A549 treated with CpdA at 1 μM for 4 hours (cell line): ENCODE measurements around the gene C1RL. TPM values are rescaled to one million over a fixed set of nuclear protein-coding genes. Genes with fewer than 3 reads are reported as not detected.

Source experiments
- total RNA-seq: library from RNA; stranded (reverse); fragments of 200-300 nt; extraction: Qiagen RNA extraction; gene quantifications from 5 replicates; pipeline ENCODE4 v1.2.3, GENCODE V29; 2022; ENCODE audit warnings: low read depth

Gene C1RL
- total RNA-seq: 9.4 to 17.0 TPM (median 10.3 TPM) in 5 replicates

GRCh38 chr12:7108796-7109571, at the start of gene C1RL:
Gene C1RL, minus strand, starts transcription at chr12:7109214. Its CDS starts 34 bp downstream, at chr12:7109180.

DNA sequence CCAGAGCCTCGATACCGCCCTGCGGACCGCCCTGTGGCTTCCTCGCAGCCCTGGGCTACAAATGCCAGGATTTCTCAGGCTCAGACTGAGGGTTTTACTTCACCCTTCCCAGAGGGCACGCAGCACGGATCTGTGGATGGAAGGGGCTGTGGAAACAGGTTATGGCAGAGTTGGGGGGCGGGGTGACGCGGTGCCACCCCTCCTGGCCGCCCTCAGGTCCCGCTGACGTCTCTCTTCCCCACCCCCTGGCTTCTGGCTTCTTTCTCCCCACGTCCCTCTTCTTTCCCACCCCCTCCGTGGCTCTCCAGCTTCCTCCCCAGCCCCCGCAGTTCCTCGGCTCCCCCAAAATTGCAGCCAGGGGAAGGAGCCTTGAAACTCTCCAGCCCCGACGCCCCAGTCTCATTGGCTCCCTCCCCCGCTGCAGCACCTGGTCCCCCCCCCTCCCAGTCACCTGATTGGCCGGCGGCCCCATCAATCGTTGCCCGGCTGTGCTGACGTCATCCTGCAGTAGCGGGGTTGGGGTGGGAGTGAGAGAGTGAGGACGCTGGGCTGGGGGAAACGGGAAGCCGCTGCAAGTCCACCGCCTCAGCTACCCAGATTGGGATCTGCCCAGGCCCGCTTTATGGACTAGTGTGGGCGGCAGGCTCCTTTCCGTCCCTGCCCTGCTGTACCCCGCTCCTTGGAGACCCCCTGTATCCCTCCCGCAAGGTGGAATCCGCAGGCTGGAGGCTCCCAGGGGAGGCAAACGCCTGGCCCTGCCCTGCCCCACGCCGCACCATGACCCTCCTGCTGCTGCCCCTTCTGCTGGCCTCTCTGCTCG, 21.1 kb upstream of the C1RL start, which contains the start of gene CLSTN3:
Gene CLSTN3, plus strand, starts transcription at position 500 of the 820 bp plus-strand sequence. Its CDS starts 278 bp downstream, at position 778.

GRCh38 chr12:7128681-7129286, 19.8 kb upstream of the C1RL start, which contains the start of gene RBP5:
Gene RBP5, minus strand, starts transcription at chr12:7128889. Its CDS starts 114 bp downstream, at chr12:7128775.

DNA sequence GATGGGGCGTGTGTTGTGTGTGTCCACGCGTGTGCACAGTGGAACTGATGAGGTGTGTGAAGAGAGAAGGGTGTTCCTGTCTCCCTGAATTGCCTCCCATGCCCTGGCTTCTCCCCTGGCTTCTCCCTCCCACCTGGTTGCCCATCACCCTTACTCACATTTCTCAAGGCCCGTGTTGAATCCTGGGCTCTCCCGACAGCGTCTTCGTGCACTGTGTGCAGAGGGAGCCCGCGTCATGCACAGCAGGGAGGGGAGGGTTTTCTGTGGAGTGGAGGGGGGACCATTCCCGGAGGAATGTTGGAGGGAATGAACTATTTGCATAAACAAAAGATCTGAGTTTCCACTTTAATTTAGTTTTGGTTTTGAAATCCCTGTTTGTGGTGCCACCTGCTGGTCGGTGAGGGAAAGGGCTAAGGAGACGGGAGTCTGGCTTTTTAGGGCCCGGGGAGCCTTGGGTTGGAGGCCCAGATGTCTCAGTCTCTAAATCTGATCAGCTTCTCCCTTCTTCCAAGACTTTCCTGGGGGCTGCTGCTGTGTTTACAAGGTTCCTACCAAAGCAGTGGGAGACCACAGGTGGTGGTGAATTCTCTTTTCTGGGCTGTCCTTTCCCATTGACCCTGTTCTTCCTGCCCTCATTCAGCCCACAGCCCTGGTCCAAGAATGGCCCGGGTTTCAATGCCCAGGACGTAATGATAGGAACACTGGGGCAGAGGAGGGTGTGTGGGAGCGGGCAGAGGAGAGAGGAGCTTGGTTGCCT, 16.6 kb downstream of the C1RL start, which contains the start of gene C1R:
Gene C1R, minus strand, starts transcription at position 217 of the 757 bp plus-strand sequence. Its CDS starts 57 bp downstream, at position 160.

DNA sequence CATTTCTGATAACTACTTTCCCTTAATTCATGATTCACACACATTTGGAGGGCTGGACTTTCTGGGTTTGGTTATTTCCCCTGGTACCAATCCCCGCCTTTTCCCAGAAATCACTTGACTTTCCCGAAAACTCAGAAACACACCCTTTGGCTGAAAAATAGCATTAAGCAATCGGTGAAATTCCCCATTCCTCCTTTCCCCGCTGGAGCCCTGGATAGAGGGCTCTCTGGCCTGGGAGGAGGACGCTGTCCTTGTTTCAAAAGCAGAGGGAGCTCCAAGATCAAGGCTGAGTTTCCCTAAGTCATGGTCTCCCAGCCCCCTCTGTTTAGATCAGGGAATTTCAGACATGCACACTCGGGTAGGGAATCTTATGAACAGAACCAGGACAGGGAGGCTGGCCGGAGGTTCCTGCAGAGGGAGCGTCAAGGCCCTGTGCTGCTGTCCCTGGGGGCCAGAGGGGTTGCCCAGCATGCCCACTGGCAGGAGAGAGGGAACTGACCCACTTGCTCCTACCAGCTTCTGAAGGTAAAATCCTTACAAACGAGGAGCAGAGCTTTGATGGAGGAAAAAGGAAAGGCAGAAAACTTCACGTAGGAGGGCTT, 48.6 kb downstream of the C1RL start, which contains the start of gene C1S:
Gene C1S, plus strand, starts transcription at position 366 of the 602 bp plus-strand sequence. CDS start 1,195 bp downstream, outside the sequence.

Other genes starting within 250 kb of the C1RL start
- 1,360 to 1,675 TPM (median 1,619 TPM) in 5 replicates for gene TPI1, start 241.7 kb downstream of the C1RL start, total RNA-seq
- gene SPSB2, start 235.9 kb downstream of the C1RL start, total RNA-seq: 16.8 to 22.9 TPM (median 19.9 TPM) in 5 replicates
- 16.4 to 17.9 TPM (median 16.5 TPM) in 5 replicates for gene LRRC23, start 204.4 kb downstream of the C1RL start, total RNA-seq
- gene ENO2, start 194.6 kb downstream of the C1RL start, total RNA-seq: 41.2 to 50.5 TPM (median 42.1 TPM) in 5 replicates
- 48.9 to 77.1 TPM (median 73.0 TPM) in 5 replicates for gene ATN1, start 181.3 kb downstream of the C1RL start, total RNA-seq
- gene RNU7-1, start 165.4 kb downstream of the C1RL start, total RNA-seq: not detected in 5 replicates
- 250 to 321 TPM (median 290 TPM) in 5 replicates for gene C12orf57, start 165.2 kb downstream of the C1RL start, total RNA-seq
- gene PTPN6, start 157.9 kb downstream of the C1RL start, total RNA-seq: 10.3 to 13.1 TPM (median 12.1 TPM) in 5 replicates
- gene PHB2, start 138.6 kb downstream of the C1RL start, total RNA-seq: 308 to 350 TPM (median 341 TPM) in 5 replicates
- 61.3 to 69.0 TPM (median 66.0 TPM) in 5 replicates for gene EMG1, start 138.3 kb downstream of the C1RL start, total RNA-seq
- 26.2 to 31.5 TPM (median 27.2 TPM) in 5 replicates for gene LPCAT3, start 90.7 kb downstream of the C1RL start, total RNA-seq
- 36.8 to 62.7 TPM (median 41.0 TPM) in 5 replicates for gene C1S, start 48.5 kb downstream of the C1RL start, total RNA-seq
- 24.3 to 43.4 TPM (median 26.6 TPM) in 5 replicates for gene C1R, start 16.8 kb downstream of the C1RL start, total RNA-seq
- not detected in 5 replicates for gene RBP5, start 19.7 kb upstream of the C1RL start, total RNA-seq
- gene CLSTN3, start 21.2 kb upstream of the C1RL start, total RNA-seq: 12.6 to 18.0 TPM (median 14.3 TPM) in 5 replicates
- gene PEX5, start 80.5 kb upstream of the C1RL start, total RNA-seq: 31.1 to 37.0 TPM (median 33.4 TPM) in 5 replicates
- not detected in 5 replicates for gene ACSM4, start 194.9 kb upstream of the C1RL start, total RNA-seq